HG02943 (cell line): ENCODE data around the gene AP2A1.

Source experiments
- ATAC-seq: cut with Tn5 transposase; IDR thresholded peaks from one replicate; pipeline ENCODE4 v1.9.1; 2021; ENCODE audit warnings: mild to moderate bottlenecking, low read depth, moderate library complexity; ENCODE audit not compliant: unreplicated experiment

Gene AP2A1

DNA sequence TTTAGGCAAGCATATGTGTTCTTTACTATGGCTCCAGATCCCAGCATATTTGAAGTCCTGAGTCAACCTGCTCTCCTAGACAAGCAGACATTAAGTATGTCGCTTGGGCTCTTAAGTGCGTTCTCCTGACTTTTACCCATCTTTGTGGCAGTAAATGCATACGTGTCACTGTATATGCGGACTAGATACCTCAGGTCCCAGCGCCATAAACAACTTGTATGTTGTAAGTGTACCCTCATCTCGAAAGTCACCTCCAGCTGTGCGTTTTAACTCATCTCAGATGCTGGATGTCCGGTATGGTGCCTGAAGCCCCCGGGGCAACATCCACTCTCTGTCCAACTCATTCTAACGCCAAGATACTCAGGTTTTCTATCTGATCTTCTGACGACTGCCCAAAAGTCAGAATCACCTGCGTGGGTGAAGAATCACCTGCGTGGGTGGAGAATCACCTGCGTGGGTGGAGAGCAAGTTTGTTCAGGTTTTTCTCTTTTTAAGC is 85.9 kb downstream of the AP2A1 start:
- no peak for ATAC-seq

DNA sequence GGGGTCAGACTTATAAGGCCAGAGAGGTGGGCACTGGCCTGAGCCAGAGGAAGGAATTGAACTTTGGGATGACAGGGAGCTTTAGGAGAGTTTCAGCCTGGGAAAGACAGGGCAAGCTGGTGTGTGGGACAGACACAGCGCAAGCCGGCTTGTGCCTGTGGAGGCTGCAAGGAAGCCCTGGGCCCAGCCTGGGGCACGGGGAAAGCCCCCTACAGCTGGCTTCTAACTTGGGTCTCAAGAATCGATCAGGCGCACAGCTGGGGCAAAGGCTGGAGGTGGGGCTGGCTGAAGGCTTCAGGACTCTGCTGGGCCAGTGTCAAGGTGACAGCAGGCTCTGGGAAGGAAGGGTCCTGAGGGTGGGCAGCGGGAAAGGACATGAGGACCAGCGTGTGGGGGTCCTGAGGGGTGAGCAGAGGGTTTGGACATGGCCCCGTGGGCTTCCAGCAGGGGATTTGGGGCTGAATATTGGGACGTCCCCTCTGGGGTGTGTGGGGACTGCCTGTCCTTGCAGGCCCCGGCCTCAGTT is 87.1 kb downstream of the AP2A1 start:
- no peak for ATAC-seq

DNA sequence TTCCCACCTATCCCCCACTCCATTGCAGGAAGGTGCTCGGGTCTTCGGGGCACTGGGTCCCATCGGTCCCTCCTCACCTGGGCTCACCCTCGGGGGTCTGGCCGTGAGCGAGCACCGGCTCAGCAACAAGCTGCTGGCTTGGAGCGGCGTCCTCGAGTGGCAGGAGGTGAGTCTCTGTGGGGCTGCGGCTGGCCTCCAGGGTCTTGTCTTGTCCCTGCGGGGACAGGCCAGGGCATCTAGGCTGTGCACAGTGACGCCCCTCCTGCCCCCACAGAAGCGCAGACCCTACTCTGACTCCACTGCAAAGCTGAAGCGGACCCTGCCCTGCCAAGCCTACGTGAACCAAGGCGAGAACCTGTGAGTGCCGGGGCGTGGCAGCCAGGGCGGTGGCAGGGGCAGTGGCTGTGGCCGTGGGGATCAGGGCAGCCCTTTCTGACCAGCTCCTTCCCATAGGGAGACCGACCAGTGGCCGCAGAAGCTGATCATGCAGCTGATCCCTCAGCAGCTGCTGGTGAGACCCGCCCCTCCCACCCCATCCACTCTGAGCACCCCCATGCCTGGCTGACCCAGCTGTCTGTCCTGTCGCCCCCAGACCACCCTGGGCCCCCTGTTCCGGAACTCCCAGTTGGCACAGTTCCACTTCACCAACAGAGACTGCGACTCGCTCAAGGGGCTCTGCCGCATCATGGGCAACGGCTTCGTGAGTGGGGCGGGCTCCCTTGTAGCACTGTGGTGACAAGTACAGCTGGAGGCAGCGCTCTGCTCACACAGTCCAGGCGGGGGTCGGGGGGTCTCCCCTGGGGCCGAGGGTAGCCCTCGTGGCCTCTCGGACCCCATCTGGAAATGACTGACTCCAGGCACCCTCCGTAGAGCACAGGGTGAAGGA is 87.8 kb downstream of the AP2A1 start:
- ATAC-seq = no peak

DNA sequence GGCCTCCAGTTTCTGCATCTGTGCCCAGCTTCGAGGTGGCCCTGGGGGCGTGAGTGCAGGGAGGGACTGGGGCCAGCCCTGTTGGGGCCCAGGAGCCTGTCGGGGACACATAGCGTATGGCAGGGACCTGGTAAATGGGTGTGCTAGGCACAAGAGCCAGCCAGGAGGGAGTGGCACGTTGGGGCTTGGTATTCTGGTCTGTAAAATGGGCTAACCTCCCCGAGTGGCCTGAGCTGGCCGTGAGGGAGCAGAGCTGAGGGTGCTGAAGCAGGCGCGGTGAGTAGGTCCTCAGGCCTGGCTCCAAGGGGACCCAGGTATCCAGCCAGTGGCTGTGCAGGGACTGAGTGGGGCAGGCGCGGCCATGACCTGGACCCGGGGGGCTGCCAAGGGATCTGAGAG is 88.5 kb downstream of the AP2A1 start:
- ATAC-seq = no peak

DNA sequence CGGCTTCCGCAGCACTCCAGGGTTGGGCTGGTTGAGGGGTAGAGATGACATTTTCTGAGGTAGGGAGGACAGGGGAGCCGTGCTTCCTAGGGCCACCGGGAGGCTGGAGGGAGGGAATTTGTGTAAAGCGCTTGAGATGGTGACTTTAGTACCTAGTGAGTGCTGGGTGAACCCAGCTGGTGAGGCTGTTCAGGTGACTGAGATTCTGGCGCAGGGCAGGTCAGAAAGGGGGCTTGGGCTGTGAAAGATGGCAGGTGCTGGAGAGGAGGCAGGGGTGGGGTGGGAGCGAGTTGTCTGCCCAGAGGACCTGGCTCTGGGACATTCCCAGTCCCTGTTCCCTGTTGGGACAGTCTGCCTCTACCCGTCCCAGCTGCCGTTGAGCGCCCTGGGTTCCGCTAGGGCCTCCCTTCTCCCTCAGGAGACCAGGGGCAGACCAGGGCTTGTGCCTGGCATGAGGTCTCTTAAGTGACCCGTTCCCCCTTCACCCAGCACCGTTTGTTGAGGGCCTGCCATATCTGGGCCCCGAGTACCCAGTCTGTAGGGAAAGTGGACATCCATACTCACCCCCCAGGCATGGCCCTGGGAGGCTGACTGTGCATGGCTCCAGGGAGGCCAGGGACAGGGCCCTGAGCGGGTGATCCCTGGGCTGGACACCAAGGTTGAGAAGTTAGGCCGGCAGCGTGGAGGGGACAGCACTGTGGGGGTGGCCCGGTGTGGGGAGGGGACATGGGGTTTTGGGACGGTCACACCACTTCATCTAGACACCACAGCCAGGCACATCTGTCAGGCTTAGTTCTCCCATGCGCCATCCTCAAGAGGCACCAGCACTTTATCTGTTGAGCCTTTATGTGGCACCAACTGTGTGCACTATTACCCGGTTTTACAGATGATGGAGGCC is 89.1 kb downstream of the AP2A1 start:
- no peak for ATAC-seq

DNA sequence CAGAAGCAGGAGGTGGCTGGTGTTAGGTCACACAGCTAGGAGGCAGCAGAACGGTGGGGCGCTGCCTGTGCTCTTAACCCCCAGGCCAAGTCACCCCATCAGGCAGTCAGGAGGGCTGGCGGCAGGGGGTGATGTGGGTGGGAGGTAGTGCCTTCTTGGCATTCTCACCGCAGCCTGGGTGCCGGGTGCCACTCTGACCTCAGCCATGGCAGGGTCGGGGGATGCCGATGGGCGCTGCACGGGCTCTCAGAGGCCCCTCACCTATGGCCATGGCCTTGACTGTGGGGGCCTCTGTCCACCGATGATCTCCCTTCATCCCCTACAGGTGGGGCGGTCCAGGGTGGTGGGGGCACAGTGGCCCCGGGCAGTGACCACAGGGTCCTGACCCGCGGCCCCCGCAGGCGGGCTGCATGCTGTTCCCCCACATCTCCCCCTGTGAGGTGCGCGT is 89.8 kb downstream of the AP2A1 start:
- no peak for ATAC-seq
